HEK293T (cell line): ENCODE results near the gene BRF1.

Source experiments
- CTCF ChIA-PET: fragments of 350-600 bp; formaldehyde crosslinking; extraction: SDS; loops from one replicate; lab custom pipeline; 2021; ENCODE audit warnings: antibody characterized with exemption, inconsistent platforms; lab: Yijun Ruan, JAX
- POLR2A ChIA-PET: fragments of 350-600 bp; formaldehyde crosslinking; extraction: SDS; loops from one replicate; lab custom pipeline; 2020; ENCODE audit warnings: antibody characterized with exemption, inconsistent platforms; lab: Yijun Ruan, JAX
- DNase-seq: peaks from one replicate; pipeline ENCODE4 v3.0.0; 2012; ENCODE audit warnings: mixed read lengths; ENCODE audit errors: extremely low spot score
- ARNT ChIP-seq: fragments of 450-650 bp; IDR thresholded peaks from 2 replicates; pipeline ENCODE4 v1.6.1; 2017; ENCODE audit warnings: mild to moderate bottlenecking
- BHLHE40 ChIP-seq: fragments of 450-650 bp; IDR thresholded peaks from 2 replicates; pipeline ENCODE4 v1.6.1; 2016; ENCODE audit warnings: mild to moderate bottlenecking, moderate library complexity, borderline replicate concordance
- CTBP1 ChIP-seq: fragments of 450-650 bp; IDR thresholded peaks from 2 replicates; pipeline ENCODE4 v1.6.1; 2016; ENCODE audit warnings: borderline replicate concordance
- ELF4 ChIP-seq: fragments of 450-650 bp; IDR thresholded peaks from 2 replicates; pipeline ENCODE4 v1.6.1; 2017; ENCODE audit warnings: antibody characterized with exemption
- FOXA1 ChIP-seq: fragments of 450-650 bp; IDR thresholded peaks from 2 replicates; pipeline ENCODE4 v1.6.1; 2016; ENCODE audit warnings: mild to moderate bottlenecking
- FOXK2 ChIP-seq: fragments of 450-650 bp; IDR thresholded peaks from 2 replicates; pipeline ENCODE4 v1.6.1; 2016; ENCODE audit warnings: mild to moderate bottlenecking
- FOXM1 ChIP-seq: fragments of 450-650 bp; IDR thresholded peaks from 2 replicates; pipeline ENCODE4 v1.6.1; 2017; ENCODE audit warnings: mild to moderate bottlenecking, borderline replicate concordance
- HDGF ChIP-seq: fragments of 450-650 bp; IDR thresholded peaks from 2 replicates; pipeline ENCODE4 v1.6.1; 2017; ENCODE audit warnings: antibody characterized with exemption, borderline replicate concordance
- L3MBTL2 ChIP-seq: fragments of 450-650 bp; conservative IDR thresholded peaks from 2 replicates; pipeline ENCODE4 v1.6.1; 2016; ENCODE audit warnings: mild to moderate bottlenecking
- LEF1 ChIP-seq: fragments of 450-650 bp; IDR thresholded peaks from 2 replicates; pipeline ENCODE4 v1.6.1; 2017; ENCODE audit warnings: mild to moderate bottlenecking, borderline replicate concordance
- NFRKB ChIP-seq: fragments of 450-650 bp; IDR thresholded peaks from 2 replicates; pipeline ENCODE4 v1.6.1; 2016; ENCODE audit warnings: mild to moderate bottlenecking, moderate library complexity
- PKNOX1 ChIP-seq: fragments of 450-650 bp; IDR thresholded peaks from 2 replicates; pipeline ENCODE4 v1.6.1; 2016
- SP1 ChIP-seq: fragments of 450-650 bp; IDR thresholded peaks from 2 replicates; pipeline ENCODE4 v1.6.1; 2017
- SUZ12 ChIP-seq: fragments of 450-650 bp; IDR thresholded peaks from 2 replicates; pipeline ENCODE4 v1.6.1; 2016; ENCODE audit warnings: mild to moderate bottlenecking
- TARDBP ChIP-seq: fragments of 450-650 bp; IDR thresholded peaks from 2 replicates; pipeline ENCODE4 v1.6.1; 2016
- ZNF384 ChIP-seq: fragments of 450-650 bp; IDR thresholded peaks from 2 replicates; pipeline ENCODE4 v1.6.1; 2016

Gene BRF1

GRCh38 chr14:105315941-105316576, 15.3 kb upstream of the BRF1 start:
- no peak for TF ChIP-seq HDGF
- no peak for DNase-seq
- POLR2A ChIA-PET = interaction anchor here (4.1 kb wide), 1 partner anchor 16 kb away, joined by 37 read pairs; the partner anchor contains the start of gene BRF1
- CTCF ChIA-PET = no interaction called here

GRCh38 chr14:105315211-105315721, 14.5 kb upstream of the BRF1 start:
- TF ChIP-seq PKNOX1 (no peak), FOXM1 (no peak), ARNT (no peak), FOXA1 (no peak), ELF4 (no peak), CTBP1 (no peak), NFRKB (no peak), LEF1 (no peak), FOXK2 (no peak), SUZ12 (no peak), BHLHE40 (no peak), L3MBTL2 (no peak), SP1 (no peak), ZNF384 (no peak), TARDBP (no peak), HDGF (no peak)
- ChIA-PET CTCF (no interaction called here), POLR2A (interaction anchor here (1.1 to 4.1 kb wide), 4 partner anchors 12 to 93 kb away, joined by 3 to 37 read pairs (median 6); partner anchors contain the start of gene BRF1)
- no peak for DNase-seq

GRCh38 chr14:105314287-105315200, 13.7 kb upstream of the BRF1 start, which contains the start of gene PACS2:
TSS of gene PACS2 (plus strand) at chr14:105314748. CDS start at chr14:105314919, 171 bp downstream.
- CTCF ChIA-PET = interaction anchor here (0.8 kb wide), 1 partner anchor 9 kb away, joined by 4 read pairs; no protein-coding TSS in a partner anchor

GRCh38 chr14:105313381-105314286, 12.8 kb upstream of the BRF1 start:
- no peak for DNase-seq
- ChIA-PET POLR2A (interaction anchor here (0.6 to 4.1 kb wide), 14 partner anchors 10 to 167 kb away, joined by 3 to 37 read pairs (median 4); partner anchors contain the start of genes BRF1 and JAG2), CTCF (interaction anchor here (0.6 to 0.9 kb wide), 4 partner anchors 10 to 153 kb away, joined by 3 to 4 read pairs (median 4); no protein-coding TSS in a partner anchor)

More at GRCh38 chr14:105314287-105315200, 13.7 kb upstream of the BRF1 start, which contains the start of gene PACS2:
- POLR2A ChIA-PET = interaction anchor here (0.6 to 4.1 kb wide), 14 partner anchors 10 to 166 kb away, joined by 3 to 37 read pairs (median 4); partner anchors contain the start of genes BRF1 and JAG2
- TF ChIP-seq BHLHE40 = no peak
- TF ChIP-seq FOXM1 = no peak
- no peak for TF ChIP-seq FOXA1
- no peak for TF ChIP-seq SUZ12
- TF ChIP-seq HDGF = no peak
- DNase-seq = peak; percentile 97

More at GRCh38 chr14:105313381-105314286, 12.8 kb upstream of the BRF1 start:
- TF ChIP-seq SP1 (no peak), L3MBTL2 (no peak), TARDBP (no peak), ARNT (no peak), LEF1 (no peak), HDGF (no peak), ELF4 (no peak), FOXK2 (no peak), CTBP1 (no peak), FOXA1 (no peak), BHLHE40 (no peak), FOXM1 (no peak), SUZ12 (no peak), PKNOX1 (no peak), NFRKB (no peak), ZNF384 (no peak)
